Natural killer cell treated with Interleukin-12 subunit alpha and Interleukin-12 subunit beta and Interleukin-15 and Interleukin-18, amount 100 ng/mL, for 72 hours (primary cell): Measurements from ENCODE around the gene CFAP210. TPM values are rescaled to one million over a fixed set of nuclear protein-coding genes. Genes with fewer than 3 reads are reported as not detected.

Experiments used
- ATAC-seq, 2 donors: fragments of 150-1000 bp; cut with Tn5 transposase in 1 of 2; sonication (Bioruptor Pico), chemical (Tn5 transposase) in 1 of 2; 2 replicates each; pipeline ENCODE4 v1.10.0; 2021
- DNase-seq: peaks from one replicate; pipeline ENCODE4 v3.0.0; 2022; ENCODE audit warnings: low spot score
- H3K27ac Mint-ChIP-seq, 2 donors: 1 replicate in 1 of 2; 2 replicates in 1 of 2; pipeline ENCODE4 v1.8.0; 2022; ENCODE audit warnings: mixed read lengths in 2 of 2, mild to moderate bottlenecking in 1 of 2, moderate library complexity in 1 of 2
- H3K27me3 Mint-ChIP-seq, 2 donors: 1 replicate in 1 of 2; 2 replicates in 1 of 2; pipeline ENCODE4 v1.8.0; 2022; ENCODE audit warnings: mixed read lengths in 2 of 2
- H3K36me3 Mint-ChIP-seq: one replicate; pipeline ENCODE4 v1.8.0; 2022; ENCODE audit warnings: mixed read lengths
- H3K4me1 Mint-ChIP-seq, 2 donors: 1 replicate in 1 of 2; 2 replicates in 1 of 2; pipeline ENCODE4 v1.8.0; 2022; ENCODE audit warnings: low read depth in 2 of 2, mixed read lengths in 2 of 2, mild to moderate bottlenecking in 1 of 2
- H3K4me3 Mint-ChIP-seq: one replicate; pipeline ENCODE4 v1.8.0; 2022; ENCODE audit warnings: mixed read lengths
- H3K9me3 Mint-ChIP-seq: 2 replicates; pipeline ENCODE4 v1.8.0; 2022; ENCODE audit warnings: mixed read lengths
- total RNA-seq, 2 donors: library from RNA; stranded (reverse); gene quantifications; one replicate each; pipeline ENCODE4 v1.2.3, GENCODE V29; 2022

CFAP210 gene, protein sequence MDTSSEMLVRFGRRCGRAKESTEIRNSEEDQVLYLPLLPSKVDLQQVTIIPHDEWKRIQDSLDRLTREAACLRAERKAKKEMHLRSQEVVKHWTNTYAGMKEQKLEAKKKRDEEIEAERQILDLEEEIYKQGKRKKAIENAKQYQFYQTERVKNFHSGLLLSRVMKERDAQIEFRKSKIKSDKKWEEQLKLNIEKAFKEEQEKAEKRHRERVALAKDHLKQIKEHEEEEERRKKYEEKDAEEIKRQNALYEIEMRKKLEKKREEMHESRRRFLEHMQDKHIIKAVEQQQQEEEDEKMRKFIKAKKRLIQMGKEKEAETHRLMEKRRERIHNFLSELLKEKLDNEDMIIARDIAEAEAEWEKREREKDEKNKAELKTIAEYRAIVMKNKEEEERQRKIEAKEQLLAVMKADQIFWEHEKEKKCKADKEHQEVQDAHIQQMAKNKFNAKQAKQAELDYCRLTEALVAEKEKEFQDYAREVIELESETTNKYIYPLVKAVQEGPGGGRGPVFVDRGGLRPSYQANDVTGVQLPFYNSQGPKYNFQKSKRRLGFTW
- total RNA-seq, result under 1 TPM; 0.12 to 0.59 TPM

DNA sequence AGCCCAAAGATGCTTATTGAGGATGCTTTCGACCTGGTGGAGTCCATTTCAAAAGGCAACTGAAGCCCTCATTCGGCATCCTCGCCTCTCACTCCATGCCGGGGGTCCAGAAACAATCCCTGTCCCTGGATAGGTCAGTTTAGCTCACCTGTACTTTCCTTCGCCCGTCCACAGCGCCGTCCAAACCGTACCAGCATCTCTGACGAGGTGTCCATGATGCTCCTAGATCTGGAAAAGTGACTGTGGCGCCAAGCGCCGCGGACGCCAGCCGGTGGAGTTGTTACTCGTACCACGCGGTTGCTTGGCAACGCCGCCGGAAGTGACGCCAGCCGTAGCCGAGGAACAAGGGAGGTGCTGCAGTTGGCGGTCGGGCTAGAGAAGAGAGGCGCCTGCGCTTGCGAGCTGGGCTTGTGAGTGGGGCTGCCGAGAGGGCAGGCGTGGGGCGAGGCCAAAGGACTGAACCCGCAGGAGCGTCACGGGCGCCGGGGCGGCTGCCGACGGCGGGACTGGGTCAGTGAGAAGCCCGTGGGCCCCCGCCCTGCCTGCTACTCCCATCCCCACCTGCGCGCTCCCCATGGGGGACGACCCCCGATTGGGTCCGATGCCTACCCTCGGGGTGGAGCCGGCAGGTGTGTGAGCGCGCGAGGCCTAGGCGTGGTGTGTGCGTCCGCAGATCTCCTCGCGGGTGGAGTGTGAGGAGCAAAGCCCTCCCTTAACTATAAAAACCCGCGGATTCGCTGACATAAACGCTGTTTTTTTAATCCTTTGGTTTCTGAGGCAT is at the start of gene CFAP210, which contains the start of gene PHOSPHO2:
Gene CFAP210, minus strand, starts transcription at position 293 of the 781 bp plus-strand sequence. Its CDS starts 78 bp downstream, at position 215.
Gene PHOSPHO2, plus strand, starts transcription at position 357 of the 781 bp plus-strand sequence. CDS start 6,503 bp downstream, outside the sequence.
- Mint-ChIP-seq H3K9me3 (no peaks in the 10 kb centered on the region), H3K4me1 (peaks cover 6 to 19% of the 10 kb centered on the region in 2 donors), H3K27me3 (peaks cover 14 to 17% of the 10 kb centered on the region in 2 donors), H3K4me3 (peak within 1 kb of the TSS; percentile 99), H3K27ac (peak within 1 kb of the TSS; percentile 89 to 94), H3K36me3 (peaks cover 12% of the 10 kb centered on the region)
- ATAC-seq, result peak; percentile 100
- DNase-seq, result peak; percentile 99

DNA sequence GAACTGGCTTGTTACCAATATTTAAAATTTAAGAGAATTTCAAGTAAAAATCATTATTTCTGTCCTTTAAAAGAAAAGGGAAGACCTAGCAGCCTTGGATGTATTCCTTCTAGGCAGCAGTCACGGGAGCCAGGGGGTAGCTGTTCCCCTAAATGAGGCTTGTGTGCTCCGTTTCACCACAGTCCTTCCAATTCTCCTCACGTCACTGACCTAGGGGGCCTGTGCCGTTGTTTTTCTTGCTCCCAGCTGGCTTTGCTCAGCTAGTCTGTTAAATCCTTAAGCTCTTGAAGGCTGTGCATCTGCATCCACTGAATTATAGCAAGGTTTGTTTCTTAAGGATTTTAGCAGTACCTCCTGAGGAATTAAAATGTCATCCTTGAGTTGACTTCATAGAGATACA is 49.3 kb upstream of the CFAP210 start:
- Mint-ChIP-seq H3K27ac (no peak overlapping the region), H3K4me3 (no peak overlapping the region), H3K9me3 (no peaks in the 10 kb centered on the region), H3K4me1 (peaks cover 0 to 8% of the 10 kb centered on the region in 2 donors), H3K27me3 (peaks cover 0 to 5% of the 10 kb centered on the region in 2 donors), H3K36me3 (peaks cover 14% of the 10 kb centered on the region)
- ATAC-seq (no peak), DNase-seq (no peak)

DNA sequence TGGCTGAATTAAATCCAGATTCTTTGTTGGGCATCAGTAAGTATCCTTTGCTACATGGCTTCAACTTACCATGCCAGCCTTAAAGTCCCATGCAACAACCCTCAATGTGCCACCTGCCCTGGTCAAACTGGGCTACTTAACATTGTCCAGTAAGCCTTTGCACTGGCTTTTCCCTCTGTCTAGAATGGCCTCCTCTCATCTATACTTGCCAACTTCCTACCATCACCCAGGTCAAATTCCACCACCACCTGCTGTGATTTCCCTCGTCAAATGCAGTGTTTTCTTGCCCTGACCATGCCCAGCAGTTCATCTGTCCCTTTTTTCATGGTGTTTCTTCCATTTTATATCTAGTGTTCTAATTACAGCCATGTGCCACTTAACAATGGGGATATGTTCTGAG is 45.1 kb upstream of the CFAP210 start:
- Mint-ChIP-seq H3K36me3 (peaks cover 13% of the 10 kb centered on the region), H3K9me3 (no peaks in the 10 kb centered on the region), H3K27ac (no peak overlapping the region), H3K27me3 (peaks cover 5 to 14% of the 10 kb centered on the region in 2 donors), H3K4me1 (peaks cover 6 to 13% of the 10 kb centered on the region in 2 donors), H3K4me3 (no peak overlapping the region)
- no peak for ATAC-seq
- DNase-seq, result no peak

DNA sequence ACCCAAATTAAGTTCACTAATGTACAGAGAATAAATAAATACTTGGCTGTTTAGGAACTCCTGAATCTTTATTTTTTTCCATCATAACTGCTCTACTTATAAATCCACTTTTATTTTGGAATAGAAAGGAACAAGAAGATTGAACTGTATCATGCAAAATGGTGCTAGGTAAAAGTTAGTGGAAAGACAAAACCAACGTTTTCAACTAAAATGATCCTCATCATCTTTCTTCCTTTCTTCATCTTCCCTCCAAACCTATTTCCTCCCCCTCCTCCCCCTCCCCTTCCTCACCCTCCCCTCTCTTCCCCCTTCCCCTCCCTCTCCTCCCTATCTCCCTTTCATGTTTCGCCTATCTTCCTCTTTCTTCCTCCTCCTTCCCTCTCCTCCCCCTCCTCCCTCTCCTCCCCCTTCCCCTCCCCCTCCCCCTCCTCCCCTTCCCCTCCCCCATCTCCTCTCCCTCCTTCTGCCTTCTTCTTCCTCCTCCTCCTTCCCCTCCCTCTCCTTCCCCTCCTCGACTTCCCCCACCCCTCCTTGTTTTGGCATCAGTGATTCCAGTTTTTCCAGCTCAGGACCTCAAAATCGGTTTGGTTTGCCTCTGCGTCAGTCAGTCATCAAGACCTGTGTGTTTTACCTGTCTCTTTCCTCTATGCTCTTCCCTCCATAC is 44.5 kb upstream of the CFAP210 start:
- peaks cover 8% of the 10 kb centered on the region for H3K36me3 Mint-ChIP-seq
- no peaks in the 10 kb centered on the region for H3K9me3 Mint-ChIP-seq
- ATAC-seq, result no peak
- no peak overlapping the region for H3K27ac Mint-ChIP-seq
- DNase-seq, result no peak
- H3K4me1 Mint-ChIP-seq, result peaks cover 6 to 13% of the 10 kb centered on the region in 2 donors
- H3K27me3 Mint-ChIP-seq, result peaks cover 5 to 14% of the 10 kb centered on the region in 2 donors
- no peak overlapping the region for H3K4me3 Mint-ChIP-seq

DNA sequence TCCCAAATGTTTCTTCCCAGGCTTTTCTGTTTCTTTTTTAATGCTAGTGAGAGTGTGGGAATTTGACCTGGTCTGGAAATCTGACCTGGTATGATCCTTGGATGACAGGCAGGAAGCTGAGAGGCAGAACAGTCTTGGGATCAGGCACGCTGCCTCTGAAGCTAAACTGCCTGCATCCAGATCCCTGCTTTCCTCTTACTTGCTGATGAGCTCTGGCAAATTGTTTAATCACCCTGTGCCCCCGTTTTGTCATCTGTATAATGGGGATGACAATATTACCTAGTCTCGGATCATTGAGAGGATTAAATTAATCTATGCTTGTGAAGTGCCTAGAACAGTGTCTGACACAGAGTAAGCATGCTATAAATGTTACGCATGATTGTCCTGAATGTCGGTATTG is 42.7 kb upstream of the CFAP210 start:
- peaks cover 7 to 21% of the 10 kb centered on the region in 2 donors for H3K27me3 Mint-ChIP-seq
- peak overlapping the region; percentile 26 for H3K4me3 Mint-ChIP-seq
- no peak for ATAC-seq

DNA sequence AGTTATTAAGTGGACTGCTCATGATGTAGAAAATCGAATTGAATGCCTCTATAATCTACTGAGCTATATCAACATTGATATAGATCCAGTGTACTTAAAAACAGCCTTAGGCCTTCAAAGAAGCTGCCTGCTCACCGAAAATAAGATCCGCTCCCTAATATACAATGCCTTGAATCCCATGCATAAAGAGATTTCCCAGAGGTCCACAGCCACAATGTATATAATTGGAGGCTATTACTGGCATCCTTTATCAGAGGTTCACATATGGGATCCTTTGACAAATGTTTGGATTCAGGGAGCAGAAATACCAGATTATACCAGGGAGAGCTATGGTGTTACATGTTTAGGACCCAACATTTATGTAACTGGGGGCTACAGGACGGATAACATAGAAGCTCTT is 41.4 kb upstream of the CFAP210 start:
- H3K4me1 Mint-ChIP-seq, result peaks cover 16 to 24% of the 10 kb centered on the region in 2 donors
- peaks cover 8% of the 10 kb centered on the region for H3K36me3 Mint-ChIP-seq
- DNase-seq, result no peak
- H3K4me3 Mint-ChIP-seq, result peak overlapping the region; percentile 82
- peaks cover 7 to 21% of the 10 kb centered on the region in 2 donors for H3K27me3 Mint-ChIP-seq
- no peaks in the 10 kb centered on the region for H3K9me3 Mint-ChIP-seq
- no peak overlapping the region for H3K27ac Mint-ChIP-seq
- ATAC-seq, result no peak

More for the DNA sequence above, 42.7 kb upstream of the CFAP210 start:
- Mint-ChIP-seq H3K36me3 (peaks cover 8% of the 10 kb centered on the region), H3K27ac (no peak overlapping the region), H3K4me1 (peaks cover 16 to 24% of the 10 kb centered on the region in 2 donors), H3K9me3 (no peaks in the 10 kb centered on the region)
- no peak for DNase-seq

DNA sequence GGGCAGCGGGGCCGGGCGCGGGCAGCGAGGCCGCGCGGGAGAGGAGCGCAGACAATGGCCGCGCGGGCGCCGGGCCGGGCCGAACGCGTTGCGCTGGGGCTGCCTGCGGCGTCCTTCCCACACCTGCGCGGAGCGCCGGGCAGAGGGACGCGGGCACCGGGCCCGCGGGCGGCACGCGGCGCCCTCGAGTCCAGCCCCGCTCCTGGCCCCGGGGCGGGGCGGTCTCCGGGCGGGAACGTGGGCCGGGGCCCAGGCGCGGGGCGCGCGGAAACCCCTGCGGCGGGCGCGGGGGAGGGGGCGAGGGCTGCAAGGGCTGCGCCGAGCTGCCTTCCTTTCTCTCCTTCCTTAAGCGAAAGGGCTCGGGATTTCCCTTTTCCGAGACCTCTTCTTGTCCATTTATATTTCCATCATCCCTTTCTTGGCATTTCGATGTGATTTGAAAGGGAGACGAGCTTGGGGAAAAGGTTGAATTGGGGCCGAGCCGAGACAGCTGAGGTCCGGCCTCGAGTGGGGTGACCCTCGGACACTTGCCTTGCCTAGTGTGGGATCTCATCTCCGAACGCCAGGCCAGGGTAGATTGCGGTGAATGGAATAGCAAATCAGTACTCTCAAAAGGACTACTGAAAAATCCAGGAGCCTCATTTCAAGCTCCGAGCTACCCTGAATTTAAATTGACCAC is 40.1 kb upstream of the CFAP210 start:
- no peaks in the 10 kb centered on the region for H3K9me3 Mint-ChIP-seq
- no peak overlapping the region for H3K27ac Mint-ChIP-seq
- peaks cover 16 to 20% of the 10 kb centered on the region in 2 donors for H3K4me1 Mint-ChIP-seq
- H3K27me3 Mint-ChIP-seq, result peaks cover 7 to 18% of the 10 kb centered on the region in 2 donors
- peak overlapping the region; percentile 94 for H3K4me3 Mint-ChIP-seq
- ATAC-seq (peak; percentile 68 to 75), DNase-seq (no peak)
- H3K36me3 Mint-ChIP-seq, result peaks cover 4% of the 10 kb centered on the region

DNA sequence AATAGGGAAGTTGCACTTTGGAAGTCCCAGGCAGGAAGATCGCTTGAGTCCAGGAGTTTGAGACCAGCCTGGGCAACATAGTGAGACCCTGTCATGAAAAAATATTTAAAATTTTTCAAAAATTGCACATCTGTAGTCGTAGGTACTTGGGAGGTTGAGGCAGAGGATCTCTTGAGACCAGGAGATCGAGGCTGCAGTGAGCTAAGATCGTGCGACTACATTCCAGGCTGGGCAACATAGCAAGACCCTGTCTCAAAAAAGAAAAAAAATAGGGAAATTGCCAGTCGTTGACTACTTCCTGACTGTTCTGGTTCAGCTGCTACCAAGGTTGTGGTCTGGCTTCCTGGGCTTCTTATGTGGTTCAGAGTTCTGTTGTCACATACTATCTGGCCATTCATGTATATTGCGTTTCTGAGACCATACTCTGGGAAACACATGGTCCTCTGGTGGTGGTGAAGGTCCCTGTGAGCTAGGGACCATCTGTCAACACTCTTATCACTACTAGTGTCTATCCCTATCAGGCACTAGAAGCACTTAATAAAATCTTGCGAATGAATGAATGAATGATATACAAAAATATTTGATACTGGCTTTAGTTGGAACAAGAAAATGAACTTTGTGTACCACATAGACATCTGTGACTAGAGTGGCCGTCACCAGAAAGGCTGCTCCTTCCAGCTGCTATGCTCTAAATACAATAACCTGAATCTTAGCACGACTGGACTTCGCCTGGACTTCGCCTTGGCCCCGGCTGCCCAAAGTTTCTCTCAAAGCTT is 38.6 kb upstream of the CFAP210 start:
- no peaks in the 10 kb centered on the region for H3K36me3 Mint-ChIP-seq
- H3K4me1 Mint-ChIP-seq, result peaks cover 16% of the 10 kb centered on the region in 2 donors
- H3K9me3 Mint-ChIP-seq, result no peaks in the 10 kb centered on the region
- DNase-seq, result no peak
- peak overlapping the region; percentile 94 for H3K4me3 Mint-ChIP-seq
- H3K27me3 Mint-ChIP-seq, result peaks cover 7 to 15% of the 10 kb centered on the region in 2 donors
- peak overlapping the region; percentile 61 to 66 for H3K27ac Mint-ChIP-seq
- ATAC-seq, result no peak

DNA sequence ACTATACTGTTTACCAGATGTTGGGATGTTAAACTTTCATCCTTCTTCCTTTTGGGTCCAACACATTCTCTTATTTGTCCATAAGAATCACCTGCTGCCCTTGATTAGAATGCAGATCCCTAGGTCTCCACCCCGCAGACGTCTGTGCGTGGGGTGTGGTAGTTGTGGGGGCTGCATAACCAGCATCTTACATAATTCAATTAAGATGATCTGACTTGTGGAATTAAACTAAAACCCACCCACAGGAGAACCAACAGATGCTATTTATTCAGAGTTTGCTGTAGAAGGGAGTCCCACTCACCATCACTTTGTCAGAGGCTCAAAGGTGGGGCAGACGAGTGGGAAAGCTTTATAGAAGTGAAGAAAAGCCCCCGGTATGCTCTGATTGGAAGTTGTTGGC is 37.9 kb upstream of the CFAP210 start:
- ATAC-seq (no peak), DNase-seq (no peak)
- Mint-ChIP-seq H3K27me3 (peaks cover 6 to 13% of the 10 kb centered on the region in 2 donors), H3K4me1 (peaks cover 14 to 16% of the 10 kb centered on the region in 2 donors), H3K4me3 (no peak overlapping the region), H3K36me3 (no peaks in the 10 kb centered on the region), H3K9me3 (no peaks in the 10 kb centered on the region), H3K27ac (no peak overlapping the region)

DNA sequence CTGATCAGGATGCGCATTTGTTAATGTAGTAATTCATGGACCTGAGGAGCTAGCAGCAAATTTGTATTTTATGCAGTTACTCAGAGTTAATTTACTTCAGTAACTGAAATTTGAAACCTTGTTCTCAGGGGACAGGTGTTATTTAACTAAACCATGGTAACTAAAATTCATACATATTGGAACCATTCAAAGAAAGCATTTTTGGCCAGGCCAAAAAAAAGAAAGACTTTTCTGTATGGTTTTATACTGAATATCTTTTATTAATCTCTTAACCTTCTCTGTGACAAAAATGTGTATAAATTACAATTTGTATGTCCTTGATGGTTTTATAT is 35.0 kb upstream of the CFAP210 start:
- no peak for ATAC-seq
- Mint-ChIP-seq H3K4me3 (no peak overlapping the region), H3K27me3 (peaks cover 3 to 7% of the 10 kb centered on the region in 2 donors), H3K27ac (no peak overlapping the region), H3K4me1 (peaks cover 10 to 11% of the 10 kb centered on the region in 2 donors), H3K36me3 (no peaks in the 10 kb centered on the region), H3K9me3 (no peaks in the 10 kb centered on the region)
- no peak for DNase-seq

DNA sequence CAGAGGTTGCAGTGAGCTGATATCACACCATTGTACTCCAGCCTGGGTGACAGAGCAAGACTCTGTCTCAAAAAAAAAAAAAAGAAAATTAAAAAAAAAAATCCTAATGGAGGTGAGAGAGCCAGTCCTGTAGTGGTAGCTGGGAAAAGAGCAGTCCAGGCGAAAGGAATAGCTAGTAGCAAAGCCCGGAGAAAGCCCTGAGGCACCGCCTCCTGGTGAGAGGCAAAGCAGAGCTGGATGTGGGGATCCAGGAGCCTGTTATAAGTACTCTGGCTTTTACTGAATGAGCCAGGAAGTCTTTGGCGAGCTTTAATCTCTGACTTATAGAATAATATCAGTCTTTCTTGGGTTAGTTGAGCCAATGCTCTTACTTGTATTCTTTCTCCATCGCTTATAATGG is 32.9 kb upstream of the CFAP210 start:
- DNase-seq (no peak), ATAC-seq (no peak)
- Mint-ChIP-seq H3K4me1 (peaks cover 0 to 1% of the 10 kb centered on the region in 2 donors), H3K36me3 (no peaks in the 10 kb centered on the region), H3K9me3 (no peaks in the 10 kb centered on the region), H3K27me3 (no peaks in the 10 kb centered on the region), H3K4me3 (no peak overlapping the region), H3K27ac (no peak overlapping the region)

DNA sequence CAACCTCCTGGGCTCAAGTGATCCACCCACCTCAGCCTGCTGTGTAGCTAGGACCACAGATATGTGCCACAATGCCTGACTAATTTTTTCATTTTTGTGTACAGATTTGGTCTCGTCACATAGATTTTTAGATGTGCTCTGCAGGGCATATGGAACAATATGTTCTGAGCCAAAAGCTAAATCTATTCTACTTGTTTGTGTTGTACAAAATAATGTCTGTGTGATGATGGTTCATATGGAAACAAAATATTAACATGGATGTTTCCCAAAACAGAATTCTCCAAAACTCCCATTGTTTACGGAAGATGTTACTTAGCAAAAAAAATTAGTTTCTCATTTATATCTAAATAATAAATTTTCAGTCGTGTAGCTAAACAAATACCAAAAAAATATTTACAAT is 26.8 kb upstream of the CFAP210 start:
- no peaks in the 10 kb centered on the region for H3K36me3 Mint-ChIP-seq
- DNase-seq (no peak), ATAC-seq (no peak)
- H3K27ac Mint-ChIP-seq, result no peak overlapping the region
- H3K4me1 Mint-ChIP-seq, result no peaks in the 10 kb centered on the region
- no peaks in the 10 kb centered on the region for H3K27me3 Mint-ChIP-seq
- no peak overlapping the region for H3K4me3 Mint-ChIP-seq
- H3K9me3 Mint-ChIP-seq, result no peaks in the 10 kb centered on the region
